Parathyroid adenoma (tissue), 2 donors: ENCODE data around the gene CYP46A1.
"Not testable (repeated sequence)": the region's sequence is repeated elsewhere in the genome, so short reads cannot be mapped to it uniquely, and the experiment has no call there.

Experiments used
- H2AFZ ChIP-seq: fragments of 300-600 bp; sonication (generic); one replicate; pipeline ENCODE4 v1.7.0; 2017; ENCODE audit warnings: antibody characterized with exemption, mild to moderate bottlenecking
- H3K27ac ChIP-seq: fragments of 300-600 bp; sonication (generic); one replicate; pipeline ENCODE4 v1.7.0; 2017
- H3K27me3 ChIP-seq: fragments of 300-600 bp; sonication (generic); one replicate; pipeline ENCODE4 v1.7.0; 2017; ENCODE audit warnings: low read length; ENCODE audit not compliant: control insufficient read depth, insufficient read depth
- H3K36me3 ChIP-seq: fragments of 300-600 bp; sonication (generic); one replicate; pipeline ENCODE4 v1.7.0; 2017; ENCODE audit warnings: low read length; ENCODE audit not compliant: control insufficient read depth, insufficient read depth
- H3K4me1 ChIP-seq: fragments of 300-600 bp; sonication (generic); one replicate; pipeline ENCODE4 v1.7.0; 2017; ENCODE audit warnings: control low read depth
- H3K4me2 ChIP-seq: fragments of 300-600 bp; sonication (generic); one replicate; pipeline ENCODE4 v1.7.0; 2017; ENCODE audit warnings: low read length
- H3K4me3 ChIP-seq: fragments of 300-600 bp; sonication (generic); one replicate; pipeline ENCODE4 v1.7.0; 2017; ENCODE audit warnings: low read depth, low read length
- H3K79me2 ChIP-seq: fragments of 300-600 bp; sonication (generic); one replicate; pipeline ENCODE4 v1.7.0; 2017; ENCODE audit warnings: control low read depth
- H3K9ac ChIP-seq: fragments of 300-600 bp; sonication (generic); one replicate; pipeline ENCODE4 v1.7.0; 2017; ENCODE audit warnings: mild to moderate bottlenecking
- H3K9me3 ChIP-seq: fragments of 300-600 bp; sonication (generic); one replicate; pipeline ENCODE4 v1.7.0; 2017; ENCODE audit warnings: low read length; ENCODE audit not compliant: control insufficient read depth
- TF ChIP-seq, protein P1 (sequence below): fragments of 300-600 bp; sonication (generic); IDR thresholded peaks from one replicate; pipeline ENCODE4 v1.7.0; 2017; ENCODE audit warnings: antibody characterized with exemption, mild to moderate bottlenecking
- donor health status: primary hyperparathyroidism.

The CYP46A1 gene

GRCh38 chr14:99758872-99759545 is 74.9 kb downstream of the CYP46A1 start:
- Histone ChIP-seq H3K4me1 (no peaks in the 10 kb centered on the region), H3K4me3 (no peak overlapping the region), H3K9me3 (no peaks in the 10 kb centered on the region), H3K27ac (no peak overlapping the region), H3K4me2 (no peak overlapping the region), H3K27me3 (no peaks in the 10 kb centered on the region), H3K36me3 (no peaks in the 10 kb centered on the region), H3K9ac (no peak overlapping the region), H2AFZ (no peak overlapping the region), H3K79me2 (no peaks in the 10 kb centered on the region)
- TF ChIP-seq, protein P1, sequence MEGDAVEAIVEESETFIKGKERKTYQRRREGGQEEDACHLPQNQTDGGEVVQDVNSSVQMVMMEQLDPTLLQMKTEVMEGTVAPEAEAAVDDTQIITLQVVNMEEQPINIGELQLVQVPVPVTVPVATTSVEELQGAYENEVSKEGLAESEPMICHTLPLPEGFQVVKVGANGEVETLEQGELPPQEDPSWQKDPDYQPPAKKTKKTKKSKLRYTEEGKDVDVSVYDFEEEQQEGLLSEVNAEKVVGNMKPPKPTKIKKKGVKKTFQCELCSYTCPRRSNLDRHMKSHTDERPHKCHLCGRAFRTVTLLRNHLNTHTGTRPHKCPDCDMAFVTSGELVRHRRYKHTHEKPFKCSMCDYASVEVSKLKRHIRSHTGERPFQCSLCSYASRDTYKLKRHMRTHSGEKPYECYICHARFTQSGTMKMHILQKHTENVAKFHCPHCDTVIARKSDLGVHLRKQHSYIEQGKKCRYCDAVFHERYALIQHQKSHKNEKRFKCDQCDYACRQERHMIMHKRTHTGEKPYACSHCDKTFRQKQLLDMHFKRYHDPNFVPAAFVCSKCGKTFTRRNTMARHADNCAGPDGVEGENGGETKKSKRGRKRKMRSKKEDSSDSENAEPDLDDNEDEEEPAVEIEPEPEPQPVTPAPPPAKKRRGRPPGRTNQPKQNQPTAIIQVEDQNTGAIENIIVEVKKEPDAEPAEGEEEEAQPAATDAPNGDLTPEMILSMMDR, result no peak

GRCh38 chr14:99759546-99759925 is 75.4 kb downstream of the CYP46A1 start:
- Histone ChIP-seq H3K4me2 (no peak overlapping the region), H2AFZ (no peak overlapping the region), H3K9me3 (no peaks in the 10 kb centered on the region), H3K79me2 (no peaks in the 10 kb centered on the region), H3K4me1 (no peaks in the 10 kb centered on the region), H3K27ac (no peak overlapping the region), H3K9ac (no peak overlapping the region), H3K36me3 (no peaks in the 10 kb centered on the region), H3K4me3 (no peak overlapping the region), H3K27me3 (no peaks in the 10 kb centered on the region)
- TF ChIP-seq, protein P1, result no peak

- no peaks in the 10 kb centered on the region for H3K36me3 ChIP-seq
- no peaks in the 10 kb centered on the region for H3K4me1 ChIP-seq
- H3K27ac ChIP-seq, result no peak overlapping the region
- H3K9ac ChIP-seq, result no peak overlapping the region
- no peaks in the 10 kb centered on the region for H3K79me2 ChIP-seq
- no peak overlapping the region for H3K4me3 ChIP-seq
- TF ChIP-seq, protein P1, result no peak
- H3K27me3 ChIP-seq, result no peaks in the 10 kb centered on the region
- H3K4me2 ChIP-seq, result no peak overlapping the region
- no peaks in the 10 kb centered on the region for H3K9me3 ChIP-seq
- H2AFZ ChIP-seq, result no peak overlapping the region
Observed at GRCh38 chr14:99760817-99761216, 76.7 kb downstream of the CYP46A1 start.

DNA sequence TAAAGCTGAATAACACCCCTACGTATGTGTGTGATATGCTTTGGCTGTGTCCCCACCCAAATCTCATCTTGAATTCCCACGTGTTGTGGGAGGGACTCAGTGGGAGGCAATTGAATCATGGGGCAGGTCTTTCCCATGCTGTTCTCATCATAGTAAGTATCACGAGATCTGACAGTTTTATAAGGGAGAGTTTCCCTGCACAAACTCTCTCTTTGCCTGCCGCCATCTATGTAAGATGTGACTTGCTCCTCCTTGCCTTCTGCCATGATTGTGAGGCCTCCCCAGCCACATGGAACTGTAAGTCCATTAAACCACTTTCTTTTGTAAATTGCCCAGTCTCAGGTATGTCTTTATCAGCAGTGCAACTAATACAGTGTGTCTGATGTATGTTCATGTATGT is 78.8 kb downstream of the CYP46A1 start:
- H3K9ac ChIP-seq, H3K27me3 ChIP-seq, H3K36me3 ChIP-seq, H3K4me2 ChIP-seq, H3K79me2 ChIP-seq, H3K9me3 ChIP-seq, H3K4me3 ChIP-seq, H2AFZ ChIP-seq, H3K27ac ChIP-seq, H3K4me1 ChIP-seq: not testable (repeated sequence)

GRCh38 chr14:99763527-99764221 is 79.6 kb downstream of the CYP46A1 start:
- no peaks in the 10 kb centered on the region for H3K4me1 ChIP-seq
- TF ChIP-seq, protein P1, result no peak
- H3K27ac ChIP-seq, result no peak overlapping the region
- no peaks in the 10 kb centered on the region for H3K36me3 ChIP-seq
- no peak overlapping the region for H2AFZ ChIP-seq
- H3K79me2 ChIP-seq, result no peaks in the 10 kb centered on the region
- no peak overlapping the region for H3K4me3 ChIP-seq
- no peak overlapping the region for H3K4me2 ChIP-seq
- H3K9me3 ChIP-seq, result no peaks in the 10 kb centered on the region
- H3K9ac ChIP-seq, result no peak overlapping the region
- no peaks in the 10 kb centered on the region for H3K27me3 ChIP-seq
